A673 (cell line): Measurements from ENCODE around the gene TBC1D22A.

Experiments
- CTCF ChIP-seq: fragments of 300-800, 200-600 bp; sonication (generic); conservative IDR thresholded peaks from 2 replicates; pipeline ENCODE4 v1.5.1; 2017; ENCODE audit warnings: low read depth, mild to moderate bottlenecking, antibody characterized with exemption, low read length, moderate library complexity, mixed read lengths
- EZH2 ChIP-seq: fragments of 200-600 bp; sonication (generic); IDR thresholded peaks from 2 replicates; pipeline ENCODE4 v1.6.1; 2017; ENCODE audit warnings: borderline replicate concordance, low read depth, mild to moderate bottlenecking, mixed read lengths, antibody characterized with exemption, low read length; ENCODE audit not compliant: poor library complexity, severe bottlenecking

- TF ChIP-seq CTCF (no peak), EZH2 (no peak)
Measured at GRCh38 chr22:47061226-47061625, 298.8 kb downstream of the TBC1D22A start.
